KMS-11 (cell line): ENCODE results near the gene PRXL2B.
"Not testable (repeated sequence)": the region's sequence is repeated elsewhere in the genome, so short reads cannot be mapped to it uniquely, and the experiment has no call there.

Experiments
- H2AFZ ChIP-seq: fragments of 200-600 bp; sonication (generic); 2 replicates; pipeline ENCODE4 v1.6.1; 2016; ENCODE audit warnings: antibody characterized with exemption, mixed run types, low read depth
- H3K27ac ChIP-seq: fragments of 200-600 bp; sonication (generic); 2 replicates; pipeline ENCODE4 v1.6.1; 2016; ENCODE audit warnings: mild to moderate bottlenecking, mixed run types
- H3K27me3 ChIP-seq: fragments of 200-600 bp; sonication (generic); 2 replicates; pipeline ENCODE4 v1.6.1; 2017; ENCODE audit warnings: mild to moderate bottlenecking, low read depth, mixed run types, moderate library complexity; ENCODE audit not compliant: insufficient read depth
- H3K36me3 ChIP-seq: fragments of 200-600 bp; sonication (generic); 2 replicates; pipeline ENCODE4 v1.6.1; 2017; ENCODE audit warnings: mild to moderate bottlenecking, mixed run types; ENCODE audit not compliant: insufficient read depth
- H3K4me1 ChIP-seq: fragments of 200-600 bp; sonication (generic); 2 replicates; pipeline ENCODE4 v1.6.1; 2016; ENCODE audit warnings: mild to moderate bottlenecking, low read depth, mixed run types; ENCODE audit not compliant: poor library complexity, severe bottlenecking
- H3K4me2 ChIP-seq: fragments of 200-600 bp; sonication (generic); 2 replicates; pipeline ENCODE4 v1.7.0; 2016; ENCODE audit warnings: mild to moderate bottlenecking, mixed run types
- H3K4me3 ChIP-seq: fragments of 200-600 bp; sonication (generic); IDR thresholded peaks from 2 replicates; pipeline ENCODE4 v1.6.1; 2017; ENCODE audit warnings: low read depth, low read length, mixed read lengths; ENCODE audit not compliant: insufficient read depth
- H3K79me2 ChIP-seq: fragments of 200-600 bp; sonication (generic); 2 replicates; pipeline ENCODE4 v1.6.1; 2016; ENCODE audit warnings: low read depth, mixed run types; ENCODE audit not compliant: insufficient read depth
- H3K9ac ChIP-seq: fragments of 200-600 bp; sonication (generic); 2 replicates; pipeline ENCODE4 v1.6.1; 2016; ENCODE audit warnings: mild to moderate bottlenecking, mixed run types
- H4K20me1 ChIP-seq: fragments of 200-600 bp; sonication (generic); 2 replicates; pipeline ENCODE4 v1.6.1; 2016; ENCODE audit warnings: mild to moderate bottlenecking, mixed run types; ENCODE audit not compliant: insufficient read depth
- TF ChIP-seq, protein P1 (sequence below): fragments of 200-600 bp; sonication (generic); conservative IDR thresholded peaks from 2 replicates; pipeline ENCODE4 v1.6.1; 2017; ENCODE audit warnings: low read depth, mild to moderate bottlenecking, antibody characterized with exemption, low read length, moderate library complexity, mixed read lengths

Gene PRXL2B

DNA sequence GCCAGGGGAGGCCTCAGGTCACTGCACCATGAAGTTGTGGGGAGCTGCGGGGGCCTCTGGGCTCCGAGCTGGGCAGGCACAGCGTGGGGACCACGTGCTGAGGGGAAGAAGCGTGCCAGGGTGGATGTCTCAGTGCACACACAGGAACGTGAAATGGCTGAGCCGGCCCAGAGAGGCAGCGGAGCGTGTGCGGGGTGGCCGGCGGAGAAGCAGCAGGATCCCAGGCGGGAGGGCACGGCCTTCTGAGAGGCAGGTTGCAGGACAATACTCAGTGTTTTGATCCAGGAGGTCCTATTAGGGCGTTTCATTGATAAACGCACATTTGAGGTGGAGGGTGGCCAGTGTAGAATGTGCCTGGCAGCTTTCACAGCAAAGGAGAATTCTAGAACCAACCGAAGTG, 17.5 kb upstream of the PRXL2B start:
- H3K9ac ChIP-seq = no peak overlapping the region
- peaks cover 78% of the 10 kb centered on the region for H3K27me3 ChIP-seq
- no peaks in the 10 kb centered on the region for H3K36me3 ChIP-seq
- no peak overlapping the region for H3K4me3 ChIP-seq
- no peak overlapping the region for H3K27ac ChIP-seq
- no peak overlapping the region for H2AFZ ChIP-seq
- no peaks in the 10 kb centered on the region for H3K4me1 ChIP-seq
- no peaks in the 10 kb centered on the region for H4K20me1 ChIP-seq
- H3K79me2 ChIP-seq = no peaks in the 10 kb centered on the region
- H3K4me2 ChIP-seq = no peak overlapping the region
- TF ChIP-seq, protein P1, sequence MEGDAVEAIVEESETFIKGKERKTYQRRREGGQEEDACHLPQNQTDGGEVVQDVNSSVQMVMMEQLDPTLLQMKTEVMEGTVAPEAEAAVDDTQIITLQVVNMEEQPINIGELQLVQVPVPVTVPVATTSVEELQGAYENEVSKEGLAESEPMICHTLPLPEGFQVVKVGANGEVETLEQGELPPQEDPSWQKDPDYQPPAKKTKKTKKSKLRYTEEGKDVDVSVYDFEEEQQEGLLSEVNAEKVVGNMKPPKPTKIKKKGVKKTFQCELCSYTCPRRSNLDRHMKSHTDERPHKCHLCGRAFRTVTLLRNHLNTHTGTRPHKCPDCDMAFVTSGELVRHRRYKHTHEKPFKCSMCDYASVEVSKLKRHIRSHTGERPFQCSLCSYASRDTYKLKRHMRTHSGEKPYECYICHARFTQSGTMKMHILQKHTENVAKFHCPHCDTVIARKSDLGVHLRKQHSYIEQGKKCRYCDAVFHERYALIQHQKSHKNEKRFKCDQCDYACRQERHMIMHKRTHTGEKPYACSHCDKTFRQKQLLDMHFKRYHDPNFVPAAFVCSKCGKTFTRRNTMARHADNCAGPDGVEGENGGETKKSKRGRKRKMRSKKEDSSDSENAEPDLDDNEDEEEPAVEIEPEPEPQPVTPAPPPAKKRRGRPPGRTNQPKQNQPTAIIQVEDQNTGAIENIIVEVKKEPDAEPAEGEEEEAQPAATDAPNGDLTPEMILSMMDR = no peak

DNA sequence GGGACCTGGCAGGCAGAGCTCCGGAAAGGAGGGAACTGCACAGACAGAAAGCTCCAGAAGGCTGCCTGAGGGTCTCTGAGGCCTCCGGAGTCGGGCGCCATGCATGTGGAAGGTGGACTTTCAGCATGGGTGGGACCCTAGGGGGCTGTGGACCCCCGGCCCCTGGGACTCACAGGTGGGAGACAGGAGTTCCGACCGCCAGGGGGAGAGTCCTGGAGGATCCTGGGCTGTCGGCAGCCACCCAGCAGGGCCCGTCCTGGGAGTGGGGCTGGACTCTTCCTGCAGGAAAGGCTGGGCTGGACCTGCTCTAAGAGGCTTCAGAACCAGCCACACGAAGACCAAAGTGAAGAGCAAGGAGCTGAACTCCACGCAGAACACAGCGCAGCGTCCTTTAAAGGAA, 16.9 kb upstream of the PRXL2B start:
- H3K27me3 ChIP-seq = peaks cover 83% of the 10 kb centered on the region
- H2AFZ ChIP-seq, H3K4me1 ChIP-seq, H4K20me1 ChIP-seq, H3K27ac ChIP-seq, H3K4me3 ChIP-seq, H3K4me2 ChIP-seq, H3K9ac ChIP-seq, H3K79me2 ChIP-seq, H3K36me3 ChIP-seq: not testable (repeated sequence)

DNA sequence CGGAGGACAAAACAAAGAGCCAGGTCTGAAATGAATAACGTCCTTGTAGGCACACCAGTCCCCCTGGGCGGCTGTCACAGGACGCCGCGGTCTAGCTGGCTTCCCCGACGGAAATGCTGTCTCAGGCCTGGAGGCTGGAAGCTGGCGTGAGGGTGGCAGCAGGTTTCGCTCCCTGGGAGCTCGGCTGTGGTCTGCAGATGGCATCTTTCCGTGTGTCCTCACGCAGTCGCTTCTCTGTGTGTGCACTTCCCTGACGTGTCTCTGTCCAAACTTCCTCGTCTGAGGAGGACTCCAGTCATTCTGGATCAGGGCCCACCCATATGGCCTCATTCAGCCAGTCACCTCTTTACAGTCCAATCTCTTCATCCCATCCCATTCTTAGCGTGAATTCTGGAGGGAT, 16.2 kb upstream of the PRXL2B start:
- TF ChIP-seq, protein P1 = no peak
- Histone ChIP-seq H2AFZ (no peak overlapping the region), H3K9ac (no peak overlapping the region), H3K4me3 (no peak overlapping the region), H3K36me3 (no peaks in the 10 kb centered on the region), H3K4me1 (no peaks in the 10 kb centered on the region), H4K20me1 (no peaks in the 10 kb centered on the region), H3K27ac (no peak overlapping the region), H3K27me3 (peaks cover 84% of the 10 kb centered on the region), H3K79me2 (no peaks in the 10 kb centered on the region), H3K4me2 (no peak overlapping the region)

DNA sequence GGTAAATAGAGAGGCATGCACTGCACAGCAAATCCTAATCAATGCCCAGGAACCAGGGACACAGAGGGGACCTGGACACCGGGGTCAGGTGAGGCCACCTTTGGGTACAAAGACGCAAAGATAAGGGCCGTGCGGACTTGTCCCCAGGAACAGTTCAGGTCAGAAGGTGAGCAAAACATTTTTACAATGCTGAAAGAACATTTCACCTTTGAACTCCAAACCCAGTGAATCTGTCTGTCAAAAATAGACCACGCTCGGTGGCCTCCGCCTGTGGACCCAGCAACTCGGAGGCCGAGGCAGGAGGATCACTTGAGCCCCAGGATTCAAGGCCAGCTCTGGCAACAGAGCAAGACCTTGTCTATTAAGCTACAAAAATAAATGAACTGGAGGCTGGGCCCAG, 15.2 kb upstream of the PRXL2B start:
- Histone ChIP-seq H3K27me3 (peaks cover 85% of the 10 kb centered on the region), H2AFZ (no peak overlapping the region), H4K20me1 (no peaks in the 10 kb centered on the region), H3K4me3 (no peak overlapping the region), H3K4me2 (no peak overlapping the region), H3K36me3 (no peaks in the 10 kb centered on the region), H3K27ac (no peak overlapping the region), H3K4me1 (no peaks in the 10 kb centered on the region), H3K9ac (no peak overlapping the region), H3K79me2 (no peaks in the 10 kb centered on the region)
- TF ChIP-seq, protein P1 = no peak

DNA sequence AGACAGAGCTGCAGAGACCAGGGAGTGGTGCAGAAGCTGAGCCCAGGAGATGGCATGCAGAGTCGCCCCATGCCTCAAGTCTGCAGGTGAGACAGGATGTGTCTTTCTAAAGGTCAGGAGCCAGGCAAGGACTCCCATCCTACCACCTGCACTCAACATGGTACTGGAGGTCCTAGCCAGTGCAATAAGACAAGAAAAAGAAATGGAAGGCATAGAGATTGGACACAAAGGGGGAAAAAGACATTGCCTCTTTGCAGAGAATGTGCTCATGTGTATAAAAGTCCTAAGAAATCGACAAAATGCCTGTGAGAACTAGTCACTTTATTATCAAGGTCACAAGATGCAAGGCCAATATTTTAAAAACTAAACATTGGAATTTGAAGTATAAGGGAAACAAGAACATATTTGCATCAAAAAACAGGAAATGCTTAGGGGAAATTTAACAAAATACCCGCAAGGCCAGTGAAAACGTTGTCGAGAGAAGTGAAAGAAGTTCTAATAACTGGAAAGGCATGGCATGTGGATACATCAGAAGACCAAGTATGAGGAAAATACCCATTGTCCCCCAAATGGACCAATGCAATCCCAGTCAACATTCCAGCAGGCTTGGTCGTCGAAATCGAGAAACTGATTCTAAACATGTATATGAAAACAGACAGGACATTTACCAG, 13.2 kb upstream of the PRXL2B start:
- H3K9ac ChIP-seq = no peak overlapping the region
- no peak overlapping the region for H3K27ac ChIP-seq
- no peaks in the 10 kb centered on the region for H3K4me1 ChIP-seq
- no peaks in the 10 kb centered on the region for H3K79me2 ChIP-seq
- no peak overlapping the region for H2AFZ ChIP-seq
- no peak overlapping the region for H3K4me3 ChIP-seq
- TF ChIP-seq, protein P1 = no peak
- H4K20me1 ChIP-seq = no peaks in the 10 kb centered on the region
- no peak overlapping the region for H3K4me2 ChIP-seq
- H3K36me3 ChIP-seq = no peaks in the 10 kb centered on the region
- peaks cover 90% of the 10 kb centered on the region for H3K27me3 ChIP-seq
